Stomach (tissue), 9 donors: ENCODE results near the gene STAT4. TPM values are rescaled to one million over a fixed set of nuclear protein-coding genes. Genes with fewer than 3 reads are reported as not detected.

ENCODE experiments used
- DNase-seq, 2 donors: peaks; one replicate each; pipeline versions ENCODE4 v3.0.0 to v3.0.0-alpha.2; 2013 to 2019
- H3K27ac ChIP-seq, 5 donors: fragments of 200-600 bp in 4 of 5; sonication (generic) in 4 of 5; one replicate each; pipeline ENCODE4 v1.5.1; 2013 to 2019; ENCODE audit warnings: mild to moderate bottlenecking in 1 of 5, moderate library complexity in 1 of 5
- H3K27me3 ChIP-seq, 3 donors: fragments of 200-600 bp; sonication (generic); one replicate each; pipeline ENCODE4 v1.5.1; 2017 to 2019; ENCODE audit warnings: mixed run types in 1 of 3
- H3K36me3 ChIP-seq, 4 donors: fragments of 200-600 bp; sonication (generic); 1 replicate in 3 of 4; 2 replicates in 1 of 4; pipeline ENCODE4 v1.5.1; 2016 to 2019
- H3K4me1 ChIP-seq, 4 donors: fragments of 200-600 bp; sonication (generic); one replicate each; pipeline ENCODE4 v1.5.1; 2016 to 2019
- H3K4me3 ChIP-seq, 4 donors: fragments of 200-600 bp; sonication (generic) in 3 of 4; one replicate each; pipeline ENCODE4 v1.5.1; 2016 to 2019; ENCODE audit warnings: mild to moderate bottlenecking in 1 of 4
- H3K9me3 ChIP-seq, 4 donors: fragments of 200-600 bp; sonication (generic); one replicate each; pipeline ENCODE4 v1.5.1; 2016 to 2019
- EP300 ChIP-seq: sonication (generic); formaldehyde crosslinking; IDR thresholded peaks from one replicate; pipeline ENCODE4 v1.6.1; 2017; ENCODE audit warnings: antibody characterized with exemption
- POLR2A ChIP-seq, 4 donors: fragments of 450-650 bp; IDR thresholded peaks; one replicate each; pipeline ENCODE4 v1.6.1; 2016; ENCODE audit warnings: antibody characterized with exemption in 4 of 4, control low read depth in 2 of 4, mild to moderate bottlenecking in 1 of 4, moderate library complexity in 1 of 4
- POLR2AphosphoS5 ChIP-seq, 3 donors: sonication (generic); formaldehyde crosslinking; IDR thresholded peaks; one replicate each; pipeline ENCODE4 v1.6.1; 2016; ENCODE audit warnings: antibody characterized with exemption in 3 of 3
- WGBS, 5 donors: extraction: QIAGEN DNeasy Blood & Tissue Kit in 3 of 5; methylation state at CpG; one replicate each; pipeline versions ENCODE4 v1.1.5 to v1.1.7; 2013 to 2018; 5-methylcytosine and 5-hydroxymethylcytosine counted together
- intact Hi-C: fragments of 100-400 bp; cut with DNase I; formaldehyde crosslinking; loops from one replicate; pipeline ENCODE4 v1.15.1; 2023; ENCODE audit warnings: low total_unique reads
- polyA plus RNA-seq, 3 donors: library from polyadenylated mRNA; stranded (reverse); fragments of 200-250 nt; gene quantifications; one replicate each; pipeline ENCODE4 v1.2.3, GENCODE V29; 2013
- total RNA-seq, 5 donors: library from RNA; depleted of rRNA; stranded (reverse); fragments of >200 nt; gene quantifications; one replicate each; pipeline versions ENCODE4 v1.1.0 to v1.2.3, GENCODE V29; 2014 to 2016
- TF ChIP-seq, protein P1 (sequence below), 7 experiments: fragments of 450-650 bp in 4 of 7; fragments of 200-600 bp in 3 of 7; sonication (generic) in 3 of 7; IDR thresholded peaks; one replicate each; pipeline ENCODE4 v1.5.1; 2016 to 2019; ENCODE audit warnings: antibody characterized with exemption in 7 of 7, control low read depth in 2 of 7, mild to moderate bottlenecking in 1 of 7
- donor health status: healthy with polysubstance abuse.
- donor health status: Bipolar disorder and iron deficiency.
- donor health status: healthy.

Gene STAT4
- total and polyA plus RNA-seq, 8 donors, result 0.75 to 21.4 (median 3.8) TPM

DNA sequence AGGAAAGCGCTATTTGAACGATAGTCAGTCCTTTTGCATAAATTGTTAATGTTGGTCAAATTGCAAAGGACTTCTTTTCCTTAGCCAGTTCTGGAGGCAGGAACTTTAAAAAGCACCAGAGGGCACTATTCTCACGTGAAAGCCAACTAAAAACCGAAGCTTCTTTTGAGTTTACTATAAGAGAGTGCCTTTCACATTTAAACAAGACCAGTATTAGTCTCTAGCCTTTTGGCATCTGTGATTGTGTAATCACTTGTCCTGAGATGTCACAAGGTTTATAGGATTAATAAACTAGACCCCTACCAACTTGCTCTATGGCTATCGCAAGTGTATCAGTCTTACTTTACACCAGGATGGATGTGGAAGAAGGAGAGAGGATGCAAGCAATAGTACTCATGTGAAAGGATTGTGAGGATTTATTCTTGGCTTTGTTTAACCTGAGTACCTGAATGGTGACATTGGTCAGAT, 14.4 kb upstream of the STAT4 start:
- no peaks in the 10 kb centered on the region for H3K9me3 ChIP-seq
- 18 to 24% (median 22%) methylated on average over 5 of the region's 5 CpGs for WGBS, 5 donors
- DNase-seq, result peak in 1 of 2 donors; percentile 75
- TF ChIP-seq, protein P1, sequence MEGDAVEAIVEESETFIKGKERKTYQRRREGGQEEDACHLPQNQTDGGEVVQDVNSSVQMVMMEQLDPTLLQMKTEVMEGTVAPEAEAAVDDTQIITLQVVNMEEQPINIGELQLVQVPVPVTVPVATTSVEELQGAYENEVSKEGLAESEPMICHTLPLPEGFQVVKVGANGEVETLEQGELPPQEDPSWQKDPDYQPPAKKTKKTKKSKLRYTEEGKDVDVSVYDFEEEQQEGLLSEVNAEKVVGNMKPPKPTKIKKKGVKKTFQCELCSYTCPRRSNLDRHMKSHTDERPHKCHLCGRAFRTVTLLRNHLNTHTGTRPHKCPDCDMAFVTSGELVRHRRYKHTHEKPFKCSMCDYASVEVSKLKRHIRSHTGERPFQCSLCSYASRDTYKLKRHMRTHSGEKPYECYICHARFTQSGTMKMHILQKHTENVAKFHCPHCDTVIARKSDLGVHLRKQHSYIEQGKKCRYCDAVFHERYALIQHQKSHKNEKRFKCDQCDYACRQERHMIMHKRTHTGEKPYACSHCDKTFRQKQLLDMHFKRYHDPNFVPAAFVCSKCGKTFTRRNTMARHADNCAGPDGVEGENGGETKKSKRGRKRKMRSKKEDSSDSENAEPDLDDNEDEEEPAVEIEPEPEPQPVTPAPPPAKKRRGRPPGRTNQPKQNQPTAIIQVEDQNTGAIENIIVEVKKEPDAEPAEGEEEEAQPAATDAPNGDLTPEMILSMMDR (IDR thresholded peaks at IDR 0.05), result peak in 4 of 7 experiments; percentile 49 to 67 (median 56)
- TF ChIP-seq POLR2A (IDR thresholded peaks at IDR 0.05), result no peak
- H3K27me3 ChIP-seq, result no peaks in the 10 kb centered on the region
- H3K4me3 ChIP-seq, result no peak overlapping the region
- no peak overlapping the region for H3K27ac ChIP-seq
- H3K4me1 ChIP-seq, result peaks cover 0 to 23% (median 9%) of the 10 kb centered on the region in 4 donors
- no peaks in the 10 kb centered on the region for H3K36me3 ChIP-seq
- intact Hi-C loops, result loop anchor here (5.0 kb wide), 1 partner anchor 357 kb away; no protein-coding TSS in a partner anchor

DNA sequence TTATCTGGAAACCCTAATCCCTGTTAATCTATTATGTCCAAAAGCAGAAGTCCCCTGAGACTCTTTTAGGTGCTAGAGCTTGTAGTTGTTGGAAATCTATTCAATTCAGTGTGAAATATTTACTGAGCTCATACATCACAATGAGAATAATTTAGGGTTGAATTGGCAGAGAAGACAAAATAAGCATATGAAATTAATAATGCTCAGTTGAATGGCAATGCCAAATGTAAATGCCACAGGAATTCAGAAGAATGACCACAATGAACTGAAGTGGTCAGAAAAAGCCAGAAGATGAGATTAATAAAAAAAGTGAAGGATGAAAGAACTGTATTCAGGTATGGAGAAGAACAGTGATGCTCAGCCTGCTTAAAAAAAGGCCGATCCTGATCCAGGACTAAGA, 8.0 kb upstream of the STAT4 start:
- no peak overlapping the region for H3K4me3 ChIP-seq
- TF ChIP-seq POLR2AphosphoS5 (IDR thresholded peaks at IDR 0.05) (no peak), EP300 (no peak), POLR2A (IDR thresholded peaks at IDR 0.05) (no peak)
- TF ChIP-seq, protein P1 (IDR thresholded peaks at IDR 0.05), result no peak
- no peaks in the 10 kb centered on the region for H3K4me1 ChIP-seq
- 96 to 100% (median 100%) methylated on average over 1 of the region's 1 CpG for WGBS, 5 donors
- H3K9me3 ChIP-seq, result no peaks in the 10 kb centered on the region
- no peak for DNase-seq
- no peaks in the 10 kb centered on the region for H3K27me3 ChIP-seq
- H3K36me3 ChIP-seq, result no peaks in the 10 kb centered on the region
- H3K27ac ChIP-seq, result no peak overlapping the region
- intact Hi-C loops, result loop anchor here (5.0 kb wide), 1 partner anchor 106 kb away; no protein-coding TSS in a partner anchor

DNA sequence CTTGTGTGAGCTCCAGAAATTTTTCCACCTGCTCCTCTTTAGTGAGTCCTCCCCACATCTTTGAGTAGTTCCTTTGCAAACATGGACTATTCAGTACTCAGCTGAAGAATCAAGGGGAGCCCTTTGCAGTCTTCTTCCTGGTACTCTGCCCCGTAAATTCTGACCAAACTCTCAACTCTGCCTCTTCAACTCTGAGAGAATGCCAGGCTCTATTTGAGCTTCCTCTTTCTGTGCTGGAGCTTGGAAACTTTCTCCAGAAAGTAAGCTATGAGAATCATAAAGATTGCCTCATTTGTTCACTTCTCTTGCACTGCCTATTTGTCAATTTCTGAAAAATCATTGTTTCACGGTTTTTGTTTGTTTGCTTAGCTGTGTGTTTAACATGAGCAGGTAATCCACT, 7.4 kb upstream of the STAT4 start:
- intact Hi-C loops, result loop anchor here (5.0 kb wide), 1 partner anchor 106 kb away; no protein-coding TSS in a partner anchor
- Histone ChIP-seq H3K9me3 (no peaks in the 10 kb centered on the region), H3K27me3 (no peaks in the 10 kb centered on the region), H3K4me3 (no peak overlapping the region), H3K4me1 (no peaks in the 10 kb centered on the region), H3K36me3 (no peaks in the 10 kb centered on the region), H3K27ac (no peak overlapping the region)
- TF ChIP-seq POLR2AphosphoS5 (IDR thresholded peaks at IDR 0.05) (no peak), POLR2A (IDR thresholded peaks at IDR 0.05) (no peak), EP300 (no peak)
- TF ChIP-seq, protein P1 (IDR thresholded peaks at IDR 0.05), result no peak
- WGBS, 5 donors, result 26 to 62% (median 43%) methylated on average over 2 of the region's 2 CpGs
- DNase-seq, result no peak

DNA sequence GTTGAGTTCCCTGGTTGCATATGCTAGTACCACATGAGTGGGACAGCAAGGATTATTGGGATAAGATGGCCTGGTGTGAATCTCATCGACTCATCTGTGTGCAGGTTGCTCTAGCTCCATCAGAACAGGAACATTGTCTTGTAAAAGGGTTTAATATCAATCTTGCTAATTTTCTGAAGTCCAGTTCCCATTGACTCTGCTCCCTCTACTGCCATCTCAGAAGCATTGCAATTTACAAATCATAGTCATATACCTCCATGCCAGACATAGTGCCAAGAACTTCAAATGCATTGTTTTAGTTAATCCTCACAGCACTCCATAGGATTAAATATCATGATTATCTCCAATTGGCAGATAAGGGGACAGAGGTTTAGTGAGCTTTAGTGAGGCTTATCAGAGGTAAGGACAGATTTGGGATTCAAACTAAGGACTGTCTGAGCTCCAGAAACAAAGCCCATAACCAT, 4.8 kb upstream of the STAT4 start:
- Histone ChIP-seq H3K27ac (no peak overlapping the region), H3K9me3 (no peaks in the 10 kb centered on the region), H3K27me3 (no peaks in the 10 kb centered on the region), H3K36me3 (no peaks in the 10 kb centered on the region), H3K4me1 (peaks cover 0 to 10% (median 9%) of the 10 kb centered on the region in 4 donors), H3K4me3 (no peak overlapping the region)
- peak in 1 of 2 donors; percentile 56 for DNase-seq
- TF ChIP-seq POLR2A (IDR thresholded peaks at IDR 0.05), result no peak
- TF ChIP-seq, protein P1 (IDR thresholded peaks at IDR 0.05), result peak in 5 of 7 experiments; percentile 21 to 59 (median 38)
- intact Hi-C loops, result loop anchor here (5.0 kb wide), 1 partner anchor 103 kb away; no protein-coding TSS in a partner anchor
- WGBS, 5 donors, result 13 to 42% (median 32%) methylated on average over 1 of the region's 1 CpG
